GM18498 (cell line): ENCODE measurements around the gene MGAT4A.

Source experiments
- ATAC-seq: cut with Tn5 transposase; IDR thresholded peaks from one replicate; pipeline ENCODE4 v1.9.1; 2021; ENCODE audit warnings: mild to moderate bottlenecking, moderate library complexity; ENCODE audit not compliant: unreplicated experiment

Gene MGAT4A

GRCh38 chr2:98704499-98705332, 26.2 kb downstream of the MGAT4A start:
- no peak for ATAC-seq

GRCh38 chr2:98703738-98704137, 27.2 kb downstream of the MGAT4A start:
- ATAC-seq, result no peak

- no peak for ATAC-seq
Measured at GRCh38 chr2:98702858-98703620, 27.9 kb downstream of the MGAT4A start.

GRCh38 chr2:98702127-98702802, 28.7 kb downstream of the MGAT4A start:
- no peak for ATAC-seq

- no peak for ATAC-seq
Measured at GRCh38 chr2:98701230-98701629, 29.7 kb downstream of the MGAT4A start.

DNA sequence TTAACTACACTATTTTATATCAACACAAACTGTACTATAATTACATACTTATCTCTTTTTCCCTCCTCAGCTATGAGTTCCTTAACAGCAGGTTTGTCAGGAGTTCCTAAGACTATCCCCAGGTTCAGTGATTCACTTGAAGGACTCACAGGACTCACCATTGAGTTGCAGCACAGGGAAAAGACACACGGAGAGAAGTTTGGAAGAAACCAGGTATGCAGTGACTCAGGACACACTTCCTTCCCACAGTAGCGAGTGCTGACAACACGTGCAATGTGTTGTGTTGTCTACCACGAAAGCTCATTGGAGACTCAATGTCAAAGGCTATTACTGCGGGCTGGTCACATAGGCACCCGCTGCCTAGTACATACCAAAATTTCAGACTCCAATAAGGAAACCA, 32.0 kb downstream of the MGAT4A start:
- ATAC-seq, result no peak

DNA sequence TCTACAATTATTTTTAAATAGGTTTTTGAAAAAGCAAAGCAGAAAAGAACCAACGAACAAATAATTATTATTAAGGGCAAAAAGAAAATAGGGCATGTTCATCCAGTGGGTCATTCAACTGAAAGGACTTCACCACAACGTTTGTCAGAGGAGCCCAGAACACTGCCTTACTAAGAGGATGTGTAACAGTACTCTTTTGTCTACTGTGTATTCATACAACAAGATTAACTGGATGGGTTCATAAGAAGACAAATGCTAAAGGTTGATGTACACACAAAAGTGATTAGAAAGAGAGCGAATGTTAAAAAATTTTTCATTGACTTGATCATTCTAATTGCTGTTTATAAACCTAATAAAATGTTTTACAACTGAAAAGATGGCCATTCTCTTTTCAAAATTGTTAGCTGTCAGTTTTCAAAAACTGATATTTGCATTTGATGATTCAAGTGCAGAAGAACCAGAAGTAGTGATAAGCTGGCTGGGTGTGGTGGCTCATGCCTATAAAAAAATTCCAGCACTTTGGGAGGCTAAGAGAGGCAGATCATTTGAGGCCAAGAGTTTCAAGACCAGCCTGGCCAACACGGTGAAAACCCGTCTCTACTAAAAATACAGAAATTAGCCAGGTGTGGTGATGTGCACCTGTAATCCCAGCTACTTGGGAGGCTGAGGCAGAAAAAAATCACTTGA, 33.1 kb downstream of the MGAT4A start:
- no peak for ATAC-seq

GRCh38 chr2:98696200-98696599, 34.7 kb downstream of the MGAT4A start:
- no peak for ATAC-seq

DNA sequence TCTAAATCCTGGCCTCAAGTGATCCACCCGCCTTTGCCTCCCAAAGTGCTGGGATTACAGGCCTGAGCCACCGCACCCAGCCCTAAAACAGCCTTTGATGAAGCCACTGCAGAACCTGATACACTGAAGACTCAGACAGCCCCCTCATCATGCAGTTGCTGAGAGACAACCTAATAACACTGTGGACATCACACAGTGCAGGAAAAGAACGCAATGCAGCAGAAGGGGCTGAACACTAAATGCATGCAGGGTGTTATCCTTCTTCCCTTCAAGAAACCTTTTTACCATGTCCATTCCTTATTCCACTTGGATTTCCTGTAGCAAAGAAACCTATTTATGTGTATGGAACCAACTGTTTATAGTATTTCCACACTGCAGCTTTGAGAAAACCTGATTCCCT, 35.7 kb downstream of the MGAT4A start:
- ATAC-seq, result no peak

DNA sequence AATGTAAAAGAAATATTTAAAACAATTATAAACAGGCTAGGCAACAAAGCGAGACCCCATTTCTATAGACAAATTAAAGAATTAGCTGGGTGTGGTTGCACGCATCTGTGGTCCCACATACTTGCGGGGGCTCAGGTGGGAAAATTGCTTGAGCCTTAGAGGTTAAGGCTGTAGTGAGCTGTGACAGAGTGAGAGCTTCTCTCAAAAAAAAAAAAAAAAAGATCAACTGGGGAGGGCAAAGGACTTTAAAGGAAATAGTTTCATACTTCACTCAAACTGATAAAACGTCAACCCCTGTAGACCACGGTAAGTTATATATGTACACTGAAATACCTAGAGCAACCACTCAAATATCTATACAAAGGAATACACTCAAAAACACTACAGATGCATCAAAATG, 37.5 kb downstream of the MGAT4A start:
- no peak for ATAC-seq

- no peak for ATAC-seq
Measured at GRCh38 chr2:98692090-98693054, 38.6 kb downstream of the MGAT4A start.

DNA sequence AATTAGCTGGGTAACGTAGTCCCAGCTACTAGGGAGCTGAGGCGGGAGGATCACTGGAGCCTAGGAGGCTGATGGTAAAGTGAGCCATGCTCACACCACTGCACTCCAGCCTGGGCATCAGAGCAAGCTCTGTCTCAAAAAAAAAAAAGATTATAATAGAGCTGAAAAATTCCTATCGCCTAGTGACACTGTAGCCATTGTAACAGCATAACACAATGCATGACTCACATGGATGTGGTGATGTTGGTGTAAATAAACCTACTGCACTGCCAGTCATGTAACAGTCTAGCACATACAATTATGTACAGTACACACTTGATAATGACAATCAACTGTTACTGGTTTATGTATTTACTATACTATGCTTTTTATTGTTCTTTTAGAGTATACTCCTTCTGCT, 39.6 kb downstream of the MGAT4A start:
- no peak for ATAC-seq

GRCh38 chr2:98685930-98686887, 44.7 kb downstream of the MGAT4A start:
- no peak for ATAC-seq

- no peak for ATAC-seq
Measured at GRCh38 chr2:98683728-98684127, 47.2 kb downstream of the MGAT4A start.

GRCh38 chr2:98676742-98677141, 54.2 kb downstream of the MGAT4A start:
- no peak for ATAC-seq

GRCh38 chr2:98674233-98674964, 56.5 kb downstream of the MGAT4A start:
- ATAC-seq, result no peak

GRCh38 chr2:98669675-98670074, 61.3 kb downstream of the MGAT4A start:
- no peak for ATAC-seq

DNA sequence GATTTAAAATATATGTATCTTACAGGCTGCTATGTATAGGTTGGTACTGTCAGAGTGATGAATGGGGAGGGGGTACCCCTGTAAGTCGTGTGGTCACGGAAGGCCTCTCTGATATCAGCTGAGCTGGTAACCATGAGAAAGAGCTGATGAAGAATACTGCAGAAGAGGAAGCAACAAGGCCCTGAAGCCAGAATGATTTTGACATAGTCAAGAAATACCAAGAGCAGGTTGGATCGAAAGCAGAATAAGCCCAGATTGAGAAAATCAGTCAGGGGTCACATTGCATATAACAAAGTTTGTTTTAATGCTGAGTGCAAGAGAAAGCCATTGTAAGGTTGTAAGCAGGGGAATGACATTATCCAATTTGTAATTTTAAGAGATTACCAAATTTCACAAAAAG, 65.3 kb downstream of the MGAT4A start:
- no peak for ATAC-seq
